ENCODE results near the gene ANK2. TPM values are rescaled to one million over a fixed set of nuclear protein-coding genes. Genes with fewer than 3 reads are reported as not detected.

Gene ANK2
- total RNA-seq, 1 donor: 79.6 TPM

GRCh38 chr4:113331811-113332210 is 282.4 kb downstream of the ANK2 start:
- Histone ChIP-seq H3K4me1 (ENCODE audit: insufficient read depth, low read length) (no peaks in the 10 kb centered on the region), H3K27me3 (ENCODE audit: insufficient read depth, low read length) (no peaks in the 10 kb centered on the region), H3K4me3 (ENCODE audit: insufficient read depth, low read length) (no peak overlapping the region), H3K9me3 (ENCODE audit: low read depth, low read length) (no peaks in the 10 kb centered on the region), H3K4me2 (ENCODE audit: insufficient read depth, low read length) (no peak overlapping the region), H3K27ac (ENCODE audit: low read depth, low read length) (no peak overlapping the region), H3K79me2 (ENCODE audit: insufficient read depth, low read length) (no peaks in the 10 kb centered on the region), H2AFZ (ENCODE audit: low read length) (no peak overlapping the region), H4K20me1 (ENCODE audit: insufficient read depth, low read length) (no peaks in the 10 kb centered on the region), H3K36me3 (ENCODE audit: insufficient read depth, low read length) (no peaks in the 10 kb centered on the region)
- no peak for DNase-seq (ENCODE audit: insufficient read length, low spot score, missing footprints)
- no peak for TF ChIP-seq CTCF (IDR thresholded peaks at IDR 0.05; ENCODE audit: extremely low read depth, low read depth, low read length)

- no peaks in the 10 kb centered on the region for H3K79me2 ChIP-seq (ENCODE audit: insufficient read depth, low read length)
- DNase-seq (ENCODE audit: insufficient read length, low spot score, missing footprints): no peak
- H3K4me2 ChIP-seq (ENCODE audit: insufficient read depth, low read length): no peak overlapping the region
- no peaks in the 10 kb centered on the region for H4K20me1 ChIP-seq (ENCODE audit: insufficient read depth, low read length)
- H2AFZ ChIP-seq (ENCODE audit: low read length): no peak overlapping the region
- TF ChIP-seq CTCF (IDR thresholded peaks at IDR 0.05; ENCODE audit: extremely low read depth, low read depth, low read length): no peak
- no peaks in the 10 kb centered on the region for H3K4me1 ChIP-seq (ENCODE audit: insufficient read depth, low read length)
- no peak overlapping the region for H3K27ac ChIP-seq (ENCODE audit: low read depth, low read length)
- no peak overlapping the region for H3K4me3 ChIP-seq (ENCODE audit: insufficient read depth, low read length)
- H3K36me3 ChIP-seq (ENCODE audit: insufficient read depth, low read length): no peaks in the 10 kb centered on the region
- no peaks in the 10 kb centered on the region for H3K27me3 ChIP-seq (ENCODE audit: insufficient read depth, low read length)
- no peaks in the 10 kb centered on the region for H3K9me3 ChIP-seq (ENCODE audit: low read depth, low read length)
Measured at GRCh38 chr4:113332701-113333100, 283.2 kb downstream of the ANK2 start.

- H3K4me1 ChIP-seq (ENCODE audit: insufficient read depth, low read length): peaks cover 3% of the 10 kb centered on the region
- H3K79me2 ChIP-seq (ENCODE audit: insufficient read depth, low read length): no peaks in the 10 kb centered on the region
- H3K9me3 ChIP-seq (ENCODE audit: low read depth, low read length): no peaks in the 10 kb centered on the region
- H3K36me3 ChIP-seq (ENCODE audit: insufficient read depth, low read length): no peaks in the 10 kb centered on the region
- H3K27ac ChIP-seq (ENCODE audit: low read depth, low read length): no peak overlapping the region
- H2AFZ ChIP-seq (ENCODE audit: low read length): no peak overlapping the region
- DNase-seq (ENCODE audit: insufficient read length, low spot score, missing footprints): no peak
- TF ChIP-seq CTCF (IDR thresholded peaks at IDR 0.05; ENCODE audit: extremely low read depth, low read depth, low read length): no peak
- H3K4me3 ChIP-seq (ENCODE audit: insufficient read depth, low read length): no peak overlapping the region
- H4K20me1 ChIP-seq (ENCODE audit: insufficient read depth, low read length): no peaks in the 10 kb centered on the region
- H3K4me2 ChIP-seq (ENCODE audit: insufficient read depth, low read length): no peak overlapping the region
- H3K27me3 ChIP-seq (ENCODE audit: insufficient read depth, low read length): no peaks in the 10 kb centered on the region
Measured at GRCh38 chr4:113335746-113336145, 286.3 kb downstream of the ANK2 start.

GRCh38 chr4:113336556-113336955 is 287.1 kb downstream of the ANK2 start:
- H4K20me1 ChIP-seq (ENCODE audit: insufficient read depth, low read length): no peaks in the 10 kb centered on the region
- no peak overlapping the region for H3K4me3 ChIP-seq (ENCODE audit: insufficient read depth, low read length)
- no peak for DNase-seq (ENCODE audit: insufficient read length, low spot score, missing footprints)
- H2AFZ ChIP-seq (ENCODE audit: low read length): no peak overlapping the region
- H3K9me3 ChIP-seq (ENCODE audit: low read depth, low read length): no peaks in the 10 kb centered on the region
- H3K4me1 ChIP-seq (ENCODE audit: insufficient read depth, low read length): peaks cover 3% of the 10 kb centered on the region
- H3K27ac ChIP-seq (ENCODE audit: low read depth, low read length): no peak overlapping the region
- H3K4me2 ChIP-seq (ENCODE audit: insufficient read depth, low read length): no peak overlapping the region
- H3K79me2 ChIP-seq (ENCODE audit: insufficient read depth, low read length): no peaks in the 10 kb centered on the region
- H3K27me3 ChIP-seq (ENCODE audit: insufficient read depth, low read length): no peaks in the 10 kb centered on the region
- H3K36me3 ChIP-seq (ENCODE audit: insufficient read depth, low read length): no peaks in the 10 kb centered on the region
- no peak for TF ChIP-seq CTCF (IDR thresholded peaks at IDR 0.05; ENCODE audit: extremely low read depth, low read depth, low read length)
